ENCODE results near the gene PSME1.

Gene PSME1

GRCh38 chr14:24135834-24136683, at the start of gene PSME1:
Gene PSME1, plus strand, starts transcription at chr14:24136194. Its CDS starts 69 bp downstream, at chr14:24136263.
- peak; percentile 93 for DNase-seq (ENCODE audit: low spot score)

GRCh38 chr14:24087004-24087403, 49.0 kb upstream of the PSME1 start:
- DNase-seq (ENCODE audit: low spot score), result no peak

GRCh38 chr14:24088095-24088494, 47.9 kb upstream of the PSME1 start:
- DNase-seq (ENCODE audit: low spot score), result no peak

- DNase-seq (ENCODE audit: low spot score), result no peak
Measured at GRCh38 chr14:24089890-24090289, 46.1 kb upstream of the PSME1 start.

GRCh38 chr14:24092110-24092504, 43.9 kb upstream of the PSME1 start:
- no peak for DNase-seq (ENCODE audit: low spot score)

GRCh38 chr14:24092505-24093206, 43.3 kb upstream of the PSME1 start:
- DNase-seq (ENCODE audit: low spot score), result no peak

GRCh38 chr14:24093207-24093900, 42.6 kb upstream of the PSME1 start:
- DNase-seq (ENCODE audit: low spot score), result no peak

- DNase-seq (ENCODE audit: low spot score), result peak; percentile 92
Measured at GRCh38 chr14:24093901-24094840, 41.8 kb upstream of the PSME1 start, which contains the start of gene PCK2. Gene PCK2, plus strand, starts transcription at chr14:24094311. Its CDS starts 95 bp downstream, at chr14:24094406.

GRCh38 chr14:24094841-24095270, 41.1 kb upstream of the PSME1 start:
- DNase-seq (ENCODE audit: low spot score), result peak; percentile 58

GRCh38 chr14:24095271-24096068, 40.5 kb upstream of the PSME1 start:
- peak; percentile 79 for DNase-seq (ENCODE audit: low spot score)

- no peak for DNase-seq (ENCODE audit: low spot score)
Measured at GRCh38 chr14:24096545-24097181, 39.3 kb upstream of the PSME1 start.

- DNase-seq (ENCODE audit: low spot score), result no peak
Measured at GRCh38 chr14:24098229-24098926, 37.6 kb upstream of the PSME1 start.

- DNase-seq (ENCODE audit: low spot score), result no peak
Measured at GRCh38 chr14:24098927-24099813, 36.8 kb upstream of the PSME1 start.

GRCh38 chr14:24100197-24100981, 35.6 kb upstream of the PSME1 start:
- DNase-seq (ENCODE audit: low spot score), result no peak

- no peak for DNase-seq (ENCODE audit: low spot score)
Measured at GRCh38 chr14:24100982-24101494, 35.0 kb upstream of the PSME1 start.

- DNase-seq (ENCODE audit: low spot score), result no peak
Measured at GRCh38 chr14:24102357-24103048, 33.5 kb upstream of the PSME1 start.

- DNase-seq (ENCODE audit: low spot score), result no peak
Measured at GRCh38 chr14:24103451-24103850, 32.5 kb upstream of the PSME1 start.

Data from ecto neural progenitor cell (in vitro differentiated cells).